ENCODE results near the gene XRCC4. TPM values are rescaled to one million over a fixed set of nuclear protein-coding genes. Genes with fewer than 3 reads are reported as not detected.

The XRCC4 gene
- total and polyA plus RNA-seq, 2 of the 13 experiments (the other 11 are each of a cell fraction or from before 2014, with no cell fraction given): 2.8 to 12.6 TPM

DNA sequence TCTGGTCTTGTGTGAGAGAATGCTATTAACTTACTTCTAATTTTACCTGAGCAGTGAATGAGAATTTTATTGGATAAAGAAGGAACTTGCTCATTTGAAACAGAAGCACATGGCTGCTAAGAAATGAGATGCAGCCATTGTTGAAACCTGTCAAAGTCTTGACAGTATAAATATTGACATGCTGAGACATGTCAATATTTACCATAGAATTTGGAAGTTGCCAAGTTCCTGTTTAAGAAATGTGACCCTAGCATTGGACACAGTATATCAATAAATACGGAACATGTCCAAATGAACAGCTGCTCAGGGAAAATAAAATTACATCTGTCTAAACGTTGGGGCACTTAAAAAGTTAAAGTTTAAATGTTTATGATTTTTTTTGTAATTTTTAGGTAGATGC lies 7.8 kb downstream of the XRCC4 start (continued):
- TF ChIP-seq AFF4 (CRISPR knock-in tag; IDR thresholded peaks at IDR 0.05) (no peak), PAF1 (CRISPR knock-in tag; IDR thresholded peaks at IDR 0.05) (no peak), ZNF432 (CRISPR knock-in tag; IDR thresholded peaks at IDR 0.05; ENCODE audit: borderline replicate concordance) (no peak), ZNF17 (CRISPR knock-in tag; IDR thresholded peaks at IDR 0.05) (no peak), SNAPC2 (CRISPR knock-in tag; IDR thresholded peaks at IDR 0.05) (no peak), CERS6 (CRISPR knock-in tag; IDR thresholded peaks at IDR 0.05) (no peak), ZKSCAN5 (CRISPR knock-in tag; IDR thresholded peaks at IDR 0.05) (no peak), ZFY (CRISPR knock-in tag; IDR thresholded peaks at IDR 0.05) (no peak), ZNF564 (CRISPR knock-in tag; IDR thresholded peaks at IDR 0.05) (no peak), SMARCC2 (IDR thresholded peaks at IDR 0.05) (no peak), MYC (CRISPR knock-in tag; IDR thresholded peaks at IDR 0.05; ENCODE audit: borderline replicate concordance) (no peak; the same call in 1 of the 2 replicates), ZFP37 (CRISPR knock-in tag; IDR thresholded peaks at IDR 0.05; ENCODE audit: borderline replicate concordance) (no peak), MEIS1 (CRISPR knock-in tag; IDR thresholded peaks at IDR 0.05; ENCODE audit: borderline replicate concordance) (peak; percentile 98), SRSF9 (IDR thresholded peaks at IDR 0.05; ENCODE audit: borderline replicate concordance, insufficient read depth, low read depth, low read length, poor library complexity, severe bottlenecking) (no peak), ZSCAN25 (CRISPR knock-in tag; IDR thresholded peaks at IDR 0.05) (no peak), HOXD1 (CRISPR knock-in tag; IDR thresholded peaks at IDR 0.05) (0 out of 2 replicates have a peak, but pooled peaks have one; percentile 30)
- TF ChIP-seq, protein P1, sequence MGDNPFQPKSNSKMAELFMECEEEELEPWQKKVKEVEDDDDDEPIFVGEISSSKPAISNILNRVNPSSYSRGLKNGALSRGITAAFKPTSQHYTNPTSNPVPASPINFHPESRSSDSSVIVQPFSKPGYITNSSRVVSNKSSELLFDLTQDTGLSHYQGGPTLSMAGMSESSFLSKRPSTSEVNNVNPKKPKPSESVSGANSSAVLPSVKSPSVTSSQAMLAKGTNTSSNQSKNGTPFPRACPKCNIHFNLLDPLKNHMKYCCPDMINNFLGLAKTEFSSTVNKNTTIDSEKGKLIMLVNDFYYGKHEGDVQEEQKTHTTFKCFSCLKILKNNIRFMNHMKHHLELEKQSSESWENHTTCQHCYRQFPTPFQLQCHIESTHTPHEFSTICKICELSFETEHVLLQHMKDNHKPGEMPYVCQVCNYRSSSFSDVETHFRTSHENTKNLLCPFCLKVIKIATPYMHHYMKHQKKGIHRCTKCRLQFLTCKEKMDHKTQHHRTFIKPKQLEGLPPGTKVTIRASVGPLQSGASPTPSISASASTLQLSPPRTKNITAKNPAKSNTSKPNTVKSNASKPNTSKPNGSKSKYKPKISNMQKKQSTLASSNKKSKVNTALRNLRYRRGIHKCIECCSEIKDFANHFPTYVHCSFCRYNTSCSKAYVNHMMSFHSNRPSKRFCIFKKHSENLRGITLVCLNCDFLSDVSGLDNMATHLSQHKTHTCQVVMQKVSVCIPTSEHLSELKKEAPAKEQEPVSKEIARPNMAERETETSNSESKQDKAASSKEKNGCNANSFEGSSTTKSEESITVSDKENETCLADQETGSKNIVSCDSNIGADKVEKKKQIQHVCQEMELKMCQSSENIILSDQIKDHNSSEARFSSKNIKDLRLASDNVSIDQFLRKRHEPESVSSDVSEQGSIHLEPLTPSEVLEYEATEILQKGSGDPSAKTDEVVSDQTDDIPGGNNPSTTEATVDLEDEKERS (CRISPR knock-in tag; IDR thresholded peaks at IDR 0.05): no peak
- TF ChIP-seq, protein P2, sequence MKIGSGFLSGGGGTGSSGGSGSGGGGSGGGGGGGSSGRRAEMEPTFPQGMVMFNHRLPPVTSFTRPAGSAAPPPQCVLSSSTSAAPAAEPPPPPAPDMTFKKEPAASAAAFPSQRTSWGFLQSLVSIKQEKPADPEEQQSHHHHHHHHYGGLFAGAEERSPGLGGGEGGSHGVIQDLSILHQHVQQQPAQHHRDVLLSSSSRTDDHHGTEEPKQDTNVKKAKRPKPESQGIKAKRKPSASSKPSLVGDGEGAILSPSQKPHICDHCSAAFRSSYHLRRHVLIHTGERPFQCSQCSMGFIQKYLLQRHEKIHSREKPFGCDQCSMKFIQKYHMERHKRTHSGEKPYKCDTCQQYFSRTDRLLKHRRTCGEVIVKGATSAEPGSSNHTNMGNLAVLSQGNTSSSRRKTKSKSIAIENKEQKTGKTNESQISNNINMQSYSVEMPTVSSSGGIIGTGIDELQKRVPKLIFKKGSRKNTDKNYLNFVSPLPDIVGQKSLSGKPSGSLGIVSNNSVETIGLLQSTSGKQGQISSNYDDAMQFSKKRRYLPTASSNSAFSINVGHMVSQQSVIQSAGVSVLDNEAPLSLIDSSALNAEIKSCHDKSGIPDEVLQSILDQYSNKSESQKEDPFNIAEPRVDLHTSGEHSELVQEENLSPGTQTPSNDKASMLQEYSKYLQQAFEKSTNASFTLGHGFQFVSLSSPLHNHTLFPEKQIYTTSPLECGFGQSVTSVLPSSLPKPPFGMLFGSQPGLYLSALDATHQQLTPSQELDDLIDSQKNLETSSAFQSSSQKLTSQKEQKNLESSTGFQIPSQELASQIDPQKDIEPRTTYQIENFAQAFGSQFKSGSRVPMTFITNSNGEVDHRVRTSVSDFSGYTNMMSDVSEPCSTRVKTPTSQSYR (CRISPR knock-in tag; IDR thresholded peaks at IDR 0.05; ENCODE audit: borderline replicate concordance): no peak
- TF ChIP-seq, protein P3, sequence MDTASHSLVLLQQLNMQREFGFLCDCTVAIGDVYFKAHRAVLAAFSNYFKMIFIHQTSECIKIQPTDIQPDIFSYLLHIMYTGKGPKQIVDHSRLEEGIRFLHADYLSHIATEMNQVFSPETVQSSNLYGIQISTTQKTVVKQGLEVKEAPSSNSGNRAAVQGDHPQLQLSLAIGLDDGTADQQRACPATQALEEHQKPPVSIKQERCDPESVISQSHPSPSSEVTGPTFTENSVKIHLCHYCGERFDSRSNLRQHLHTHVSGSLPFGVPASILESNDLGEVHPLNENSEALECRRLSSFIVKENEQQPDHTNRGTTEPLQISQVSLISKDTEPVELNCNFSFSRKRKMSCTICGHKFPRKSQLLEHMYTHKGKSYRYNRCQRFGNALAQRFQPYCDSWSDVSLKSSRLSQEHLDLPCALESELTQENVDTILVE (CRISPR knock-in tag; IDR thresholded peaks at IDR 0.05): peak; percentile 70; the same call in 1 of the 2 replicates
